HUES64 (cell line): ENCODE data around the gene ZNF667. TPM values are rescaled to one million over a fixed set of nuclear protein-coding genes. Genes with fewer than 3 reads are reported as not detected.

Experiments used
- H3K27ac ChIP-seq: 2 replicates; pipeline ENCODE4 v1.7.0; 2013; ENCODE audit warnings: low read depth, low read length, inconsistent platforms
- H3K27me3 ChIP-seq: 2 replicates; pipeline ENCODE4 v1.6.1; 2013; ENCODE audit warnings: mild to moderate bottlenecking, low read length; ENCODE audit not compliant: insufficient read depth
- H3K36me3 ChIP-seq: 2 replicates; pipeline ENCODE4 v1.6.1; 2013; ENCODE audit warnings: mild to moderate bottlenecking, low read length; ENCODE audit not compliant: insufficient read depth
- H3K4me1 ChIP-seq: 2 replicates; pipeline ENCODE4 v1.6.1; 2013; ENCODE audit warnings: mild to moderate bottlenecking, low read length, moderate library complexity; ENCODE audit not compliant: insufficient read depth
- H3K4me3 ChIP-seq: 2 replicates; pipeline ENCODE4 v1.5.1; 2013; ENCODE audit warnings: mild to moderate bottlenecking, low read length, moderate library complexity
- H3K9ac ChIP-seq: 2 replicates; pipeline ENCODE4 v1.6.1; 2013; ENCODE audit warnings: mild to moderate bottlenecking, low read depth, low read length
- H3K9me3 ChIP-seq: 2 replicates; pipeline ENCODE4 v1.6.1; 2013; ENCODE audit warnings: low read depth, low read length; ENCODE audit not compliant: insufficient read depth
- WGBS: fragments of 150-250, 120-280 bp; methylation state at CpG from one replicate; pipeline ENCODE4 v1.1.7; 2013; ENCODE audit warnings: missing lambda C conversion rate; 5-methylcytosine and 5-hydroxymethylcytosine counted together
- polyA plus RNA-seq, 2 experiments: library from polyadenylated mRNA; stranded (reverse); fragments of 50-300 nt; gene quantifications; one replicate each; pipeline ENCODE4 v1.2.3, GENCODE V29; 2013

The ZNF667 gene
- polyA plus RNA-seq (2013, experiment 1 of 2): 2.7 TPM
- 3.8 TPM for polyA plus RNA-seq (2013, experiment 2 of 2)

DNA sequence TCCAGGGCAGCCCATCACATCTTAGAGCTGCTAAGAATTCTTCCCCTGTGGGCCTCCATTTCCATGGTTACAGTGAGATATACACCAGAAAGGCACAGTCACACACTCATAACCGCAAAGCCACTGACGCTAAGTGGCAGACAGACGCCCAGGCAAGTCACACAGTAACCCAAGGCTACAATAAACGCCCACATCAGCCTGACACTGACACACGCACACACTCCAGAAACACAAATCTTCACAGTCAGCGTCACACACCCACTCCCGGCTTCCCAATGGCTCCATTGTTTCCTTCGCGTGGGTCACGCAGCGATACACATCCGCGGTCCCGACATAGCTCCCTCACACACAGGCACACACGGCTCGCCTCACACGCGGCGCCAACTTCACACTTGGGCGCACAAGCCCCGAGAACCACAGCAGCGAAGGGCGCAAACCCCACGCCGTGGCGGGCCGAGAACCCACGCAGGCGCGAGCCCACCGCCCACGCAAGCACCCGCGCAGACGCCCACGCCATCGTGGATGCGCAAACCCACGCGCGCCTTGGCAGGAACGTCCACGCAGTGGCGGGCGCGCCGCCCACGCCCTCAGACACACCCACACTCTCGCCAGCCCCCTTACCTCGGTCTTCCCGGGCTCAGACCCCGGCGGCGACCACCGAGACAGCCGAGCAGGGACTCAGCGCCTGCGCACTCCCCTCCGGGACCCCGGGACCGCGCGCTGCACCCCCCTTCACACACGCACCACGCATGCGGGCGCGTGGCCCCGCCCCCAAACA is at the start of gene ZNF667:
TSS of gene ZNF667 (minus strand) at position 695 of the 778 bp plus-strand sequence. CDS start 14,975 bp downstream, outside the sequence.
- peaks cover 4% of the 10 kb centered on the region for H3K36me3 ChIP-seq
- H3K4me1 ChIP-seq: no peaks in the 10 kb centered on the region
- H3K9me3 ChIP-seq: peaks cover 34% of the 10 kb centered on the region
- peak within 1 kb of the TSS; percentile 63 for H3K9ac ChIP-seq
- H3K27me3 ChIP-seq: no peaks in the 10 kb centered on the region
- H3K4me3 ChIP-seq: peak within 1 kb of the TSS; percentile 73
- H3K27ac ChIP-seq: peak within 1 kb of the TSS; percentile 48
- 66% methylated on average over 69 of the region's 69 CpGs for WGBS

DNA sequence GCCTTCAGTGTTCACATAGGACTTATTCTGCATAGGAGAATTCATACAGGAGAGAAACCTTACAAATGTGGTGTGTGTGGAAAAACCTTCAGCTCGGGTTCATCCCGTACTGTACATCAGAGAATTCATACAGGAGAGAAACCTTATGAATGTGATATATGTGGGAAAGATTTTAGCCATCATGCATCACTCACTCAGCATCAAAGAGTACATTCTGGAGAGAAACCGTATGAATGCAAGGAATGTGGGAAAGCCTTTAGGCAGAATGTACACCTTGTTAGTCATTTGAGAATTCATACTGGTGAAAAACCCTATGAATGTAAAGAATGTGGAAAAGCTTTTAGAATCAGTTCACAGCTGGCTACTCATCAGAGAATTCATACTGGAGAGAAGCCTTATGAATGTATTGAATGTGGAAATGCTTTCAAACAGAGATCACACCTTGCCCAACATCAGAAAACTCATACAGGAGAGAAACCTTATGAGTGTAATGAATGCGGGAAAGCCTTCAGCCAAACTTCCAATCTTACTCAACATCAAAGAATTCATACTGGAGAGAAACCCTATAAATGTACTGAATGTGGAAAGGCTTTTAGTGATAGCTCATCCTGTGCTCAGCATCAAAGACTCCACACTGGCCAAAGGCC is 48.2 kb upstream of the ZNF667 start:
- Histone ChIP-seq H3K27me3 (no peaks in the 10 kb centered on the region), H3K36me3 (no peaks in the 10 kb centered on the region), H3K9ac (no peak overlapping the region), H3K4me1 (no peaks in the 10 kb centered on the region), H3K27ac (no peak overlapping the region), H3K4me3 (no peak overlapping the region), H3K9me3 (peaks cover 83% of the 10 kb centered on the region)
- WGBS: 94% methylated on average over 3 of the region's 4 CpGs

DNA sequence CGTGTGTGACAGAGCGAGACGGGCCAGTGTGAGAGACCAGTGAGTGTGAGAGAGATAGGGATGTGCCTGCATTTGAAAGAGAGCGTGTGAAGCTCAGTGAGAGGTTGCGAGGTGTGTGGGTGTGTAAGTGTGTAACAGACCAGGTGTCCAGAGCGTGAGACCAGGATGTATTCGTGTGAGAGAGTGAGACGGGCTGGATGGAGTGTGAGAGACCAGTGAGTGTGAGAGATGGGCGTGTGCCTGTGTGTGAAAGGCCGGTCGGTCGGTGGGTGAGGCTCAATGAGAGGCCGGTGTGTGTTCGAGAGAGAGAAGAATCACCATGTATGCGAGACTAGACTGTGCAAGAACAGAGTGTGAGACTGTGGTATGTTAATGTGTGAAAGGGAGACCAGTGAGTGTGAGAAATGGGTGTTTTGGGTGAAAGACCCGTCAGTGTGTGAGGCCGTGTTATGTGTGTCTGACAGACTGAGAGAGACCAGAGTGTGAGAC is 31.2 kb upstream of the ZNF667 start:
- Histone ChIP-seq H3K9ac (peak overlapping the region; percentile 45; the same call in 1 of the 2 replicates), H3K36me3 (no peaks in the 10 kb centered on the region), H3K4me1 (no peaks in the 10 kb centered on the region), H3K27me3 (0 out of 2 replicates have a peak, but pooled peaks cover 3% of the 10 kb centered on the region), H3K27ac (no peak overlapping the region), H3K4me3 (peak overlapping the region; percentile 73), H3K9me3 (peaks cover 52% of the 10 kb centered on the region)
- 52% methylated on average over 17 of the region's 17 CpGs for WGBS

DNA sequence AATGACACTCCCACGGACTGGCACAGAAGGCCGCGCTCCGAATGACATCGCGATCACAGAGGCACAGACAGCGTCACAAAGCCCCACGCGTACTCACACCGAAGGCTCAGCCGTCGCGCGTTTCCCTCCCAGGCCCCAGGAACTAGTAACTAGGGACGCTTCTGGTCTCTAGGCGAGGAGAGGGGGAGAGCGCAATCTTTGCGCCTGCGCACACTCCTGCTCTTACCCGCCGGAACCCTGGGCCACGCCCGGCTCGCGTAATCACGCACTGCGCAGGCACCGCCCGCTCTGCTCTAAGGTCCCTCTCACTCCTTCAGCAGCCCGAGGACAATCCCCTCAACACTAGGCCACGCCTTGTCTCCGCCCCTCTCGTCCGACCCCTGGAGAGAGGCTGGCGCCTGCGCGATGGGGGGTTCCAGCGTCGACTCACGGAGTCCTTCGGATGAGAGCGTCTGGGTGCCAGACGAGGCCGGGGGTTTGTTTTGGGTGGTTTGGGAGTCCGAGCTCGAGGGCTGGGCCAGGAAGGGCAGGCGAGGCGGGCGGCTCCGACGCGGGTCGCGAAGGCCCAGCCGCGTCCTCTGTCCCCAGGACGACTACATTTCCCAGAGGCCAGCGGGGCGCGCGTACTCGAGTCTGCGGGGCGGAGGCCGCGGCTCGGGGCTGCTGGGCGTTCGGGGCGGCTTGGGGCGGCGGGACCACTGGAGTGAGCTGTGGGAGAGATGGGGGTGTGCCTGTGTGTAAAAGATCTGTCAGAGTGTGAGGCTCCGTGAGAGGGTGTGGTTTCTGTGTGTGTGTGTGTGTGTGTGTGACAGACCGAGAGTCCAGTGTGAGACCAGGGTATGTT is 30.5 kb upstream of the ZNF667 start, which contains the start of gene ZNF471:
TSS of gene ZNF471 (plus strand) at position 410 of the 844 bp plus-strand sequence. CDS start 3,717 bp downstream, outside the sequence.
- H3K9me3 ChIP-seq: peaks cover 51% of the 10 kb centered on the region
- H3K27me3 ChIP-seq: 0 out of 2 replicates have a peak, but pooled peaks cover 3% of the 10 kb centered on the region
- WGBS: 28% methylated on average over 74 of the region's 74 CpGs
- peak within 1 kb of the TSS; percentile 73 for H3K4me3 ChIP-seq
- H3K9ac ChIP-seq: peak within 1 kb of the TSS; percentile 77
- H3K4me1 ChIP-seq: no peaks in the 10 kb centered on the region
- peak within 1 kb of the TSS; percentile 84 for H3K27ac ChIP-seq
- no peaks in the 10 kb centered on the region for H3K36me3 ChIP-seq

DNA sequence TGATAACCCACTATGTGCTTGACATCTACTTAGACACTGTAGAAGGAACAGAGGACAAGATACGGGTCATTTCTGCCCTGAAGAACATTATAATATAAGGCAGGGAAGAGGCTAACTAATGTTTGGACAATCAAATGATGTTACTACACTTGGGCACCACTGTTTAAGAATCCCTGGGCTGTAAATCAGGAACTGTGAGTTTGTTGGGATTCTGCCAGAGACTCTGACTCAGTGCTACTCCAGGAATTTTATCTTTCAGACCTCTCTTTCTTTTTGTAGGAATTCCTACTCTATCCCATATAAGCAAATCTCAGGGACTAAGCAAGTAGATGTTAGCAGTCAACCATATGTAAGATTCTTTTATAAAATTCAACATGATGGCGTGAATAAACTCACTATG is 27.4 kb upstream of the ZNF667 start:
- Histone ChIP-seq H3K9me3 (peaks cover 48% of the 10 kb centered on the region), H3K36me3 (no peaks in the 10 kb centered on the region), H3K27ac (no peak overlapping the region), H3K27me3 (0 out of 2 replicates have a peak, but pooled peaks cover 3% of the 10 kb centered on the region), H3K4me1 (no peaks in the 10 kb centered on the region), H3K4me3 (no peak overlapping the region), H3K9ac (no peak overlapping the region)
- WGBS: 84% methylated on average over 2 of the region's 2 CpGs

DNA sequence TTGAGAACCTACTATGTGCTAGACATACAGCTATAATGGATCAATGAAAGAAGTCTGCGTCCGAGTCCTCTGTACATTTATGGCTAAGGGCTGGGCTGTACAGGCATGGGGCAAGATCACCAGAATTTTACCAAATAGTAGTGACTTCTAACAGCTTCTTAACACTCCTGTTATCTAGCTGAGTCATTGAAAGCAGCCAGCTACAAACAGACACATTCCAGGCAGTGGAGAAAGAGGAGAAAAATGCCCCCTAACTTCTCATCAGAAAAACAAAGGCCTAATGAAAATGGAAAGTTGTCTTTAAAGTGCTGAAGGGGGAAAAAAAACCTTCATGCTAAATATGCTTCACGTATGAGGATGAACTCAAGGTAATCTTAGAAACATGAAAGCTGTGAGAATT is 14.3 kb upstream of the ZNF667 start:
- H3K4me3 ChIP-seq: no peak overlapping the region; the same call in 1 of the 2 replicates
- H3K27me3 ChIP-seq: no peaks in the 10 kb centered on the region
- peaks cover 17% of the 10 kb centered on the region for H3K36me3 ChIP-seq
- H3K9ac ChIP-seq: peak overlapping the region; percentile 39; the same call in 1 of the 2 replicates
- peaks cover 11% of the 10 kb centered on the region; the same call in 1 of the 2 replicates for H3K4me1 ChIP-seq
- WGBS: 93% methylated on average over 3 of the region's 3 CpGs
- H3K9me3 ChIP-seq: peaks cover 55% of the 10 kb centered on the region; the same call in 1 of the 2 replicates
- H3K27ac ChIP-seq: peak overlapping the region; percentile 45

DNA sequence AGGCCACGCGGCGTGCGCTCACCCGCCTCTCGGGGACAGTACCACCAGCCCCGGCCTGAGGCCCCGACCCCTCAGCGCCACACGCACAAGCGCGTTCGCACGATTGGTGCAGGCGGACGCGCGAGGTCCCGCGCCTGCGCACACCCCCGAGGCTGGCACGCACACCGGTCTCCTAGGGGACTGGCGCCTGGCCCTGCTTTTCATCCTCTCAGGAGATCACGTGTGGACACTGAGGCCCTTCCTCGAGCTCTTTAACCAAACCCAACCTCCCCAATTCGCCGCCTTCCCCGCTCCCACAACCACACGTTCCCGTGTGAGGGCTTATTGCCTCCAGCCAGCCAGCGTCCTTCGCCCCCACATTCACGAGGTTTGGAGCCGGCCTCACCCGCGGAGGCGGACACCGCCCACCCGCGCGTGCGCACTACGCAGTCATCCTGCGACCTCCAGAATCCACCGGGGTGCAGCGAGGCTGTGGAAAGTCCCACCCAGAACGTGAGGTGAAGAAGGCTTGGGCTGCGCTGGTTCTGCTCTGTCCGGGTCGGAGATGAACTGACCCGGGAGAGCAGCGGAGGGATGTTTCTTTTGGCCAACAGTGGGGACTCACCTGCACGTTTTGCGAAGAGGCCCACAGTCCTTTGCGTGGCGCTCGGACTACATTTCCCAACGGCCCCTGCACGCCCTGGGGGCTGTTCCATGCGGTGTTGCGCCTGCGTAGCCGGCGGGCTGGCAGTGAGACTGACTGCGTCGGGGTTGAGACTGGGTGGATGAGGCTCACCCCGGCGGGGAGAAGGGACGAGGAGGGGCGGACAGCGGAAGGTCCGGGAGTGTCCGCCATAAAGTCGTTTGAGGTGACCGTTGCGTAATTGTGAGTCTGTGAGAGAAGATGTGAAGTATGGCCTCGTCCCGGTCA is 539 bp upstream of the ZNF667 start:
- Histone ChIP-seq H3K9ac (peak overlapping the region; percentile 63), H3K27ac (peak overlapping the region; percentile 48), H3K36me3 (no peaks in the 10 kb centered on the region), H3K9me3 (peaks cover 36% of the 10 kb centered on the region), H3K27me3 (no peaks in the 10 kb centered on the region), H3K4me1 (no peaks in the 10 kb centered on the region), H3K4me3 (peak overlapping the region; percentile 73)
- WGBS: 66% methylated on average over 80 of the region's 80 CpGs

DNA sequence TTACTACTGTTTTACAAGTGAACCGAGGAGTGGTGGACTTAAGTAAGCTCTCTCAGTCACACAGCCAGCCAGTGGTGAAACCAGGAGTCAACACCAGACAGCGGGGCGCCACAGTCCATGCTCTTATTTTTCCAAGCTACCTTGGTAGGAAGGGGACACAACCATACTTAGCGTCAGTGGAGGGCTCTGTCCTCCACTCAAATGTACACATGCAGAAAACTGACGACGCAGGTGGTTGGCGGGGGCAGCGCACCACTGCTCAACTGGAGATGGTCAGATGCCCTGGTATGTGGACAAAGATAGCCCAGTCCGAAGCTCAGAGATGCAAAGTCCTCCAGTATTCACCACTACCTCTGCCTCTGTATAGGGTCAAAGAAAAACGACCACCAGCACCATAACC is 1.1 kb downstream of the ZNF667 start:
- H3K9me3 ChIP-seq: peaks cover 41% of the 10 kb centered on the region
- H3K4me1 ChIP-seq: no peaks in the 10 kb centered on the region
- WGBS: 90% methylated on average over 10 of the region's 10 CpGs
- no peak overlapping the region for H3K27ac ChIP-seq
- H3K27me3 ChIP-seq: no peaks in the 10 kb centered on the region
- H3K9ac ChIP-seq: no peak overlapping the region
- H3K36me3 ChIP-seq: peaks cover 12% of the 10 kb centered on the region
- H3K4me3 ChIP-seq: peak overlapping the region; percentile 73

DNA sequence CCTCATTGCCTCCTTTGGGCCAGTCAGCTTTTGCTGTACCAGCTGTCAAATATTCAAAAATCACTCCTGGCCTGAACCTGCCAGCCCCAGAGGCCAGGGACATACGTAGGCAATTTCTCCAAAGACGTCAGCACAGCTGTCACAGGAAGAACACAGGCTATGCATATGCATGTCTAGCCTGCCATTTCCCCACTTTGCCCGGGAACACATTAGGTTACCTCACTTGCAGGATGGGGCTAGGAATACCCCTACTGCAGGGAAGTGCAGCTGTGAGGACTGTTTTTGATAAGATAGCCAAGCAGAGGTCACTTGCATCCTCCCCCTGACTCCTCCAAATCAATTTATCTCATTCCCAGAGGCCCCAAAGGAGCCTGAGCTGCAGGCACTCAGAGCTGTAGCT is 2.8 kb downstream of the ZNF667 start:
- H3K4me3 ChIP-seq: no peak overlapping the region
- peaks cover 24% of the 10 kb centered on the region for H3K36me3 ChIP-seq
- peaks cover 46% of the 10 kb centered on the region for H3K9me3 ChIP-seq
- no peak overlapping the region for H3K27ac ChIP-seq
- no peak overlapping the region for H3K9ac ChIP-seq
- WGBS: 73% methylated on average over 3 of the region's 3 CpGs
- H3K4me1 ChIP-seq: no peaks in the 10 kb centered on the region
- no peaks in the 10 kb centered on the region for H3K27me3 ChIP-seq
